HG03439 (cell line): ENCODE data around the gene ATP8A2.

Experiments used
- ATAC-seq: cut with Tn5 transposase; IDR thresholded peaks from one replicate; pipeline ENCODE4 v1.9.1; 2021; ENCODE audit warnings: mild to moderate bottlenecking, moderate library complexity; ENCODE audit not compliant: unreplicated experiment

ATP8A2 gene

DNA sequence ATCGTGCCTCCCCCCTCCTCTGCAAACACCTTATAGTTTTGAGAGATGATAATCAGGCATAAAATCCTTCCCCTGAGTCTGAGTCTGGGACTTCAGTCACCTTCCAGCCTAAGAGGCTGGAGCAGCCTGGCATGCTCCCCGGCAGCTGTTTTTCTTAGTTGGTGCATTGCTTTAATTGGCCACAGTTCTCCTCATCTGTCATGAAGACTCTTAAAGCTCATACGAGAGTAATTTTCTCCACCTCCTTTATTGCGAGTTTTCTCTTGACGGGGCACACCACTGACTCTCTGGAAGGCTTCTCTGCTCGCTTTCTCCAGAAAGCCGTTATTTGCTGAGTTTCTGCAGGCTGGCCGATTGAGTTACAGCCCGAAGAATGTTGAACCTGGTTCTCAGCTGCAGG, 310.5 kb downstream of the ATP8A2 start:
- no peak for ATAC-seq

DNA sequence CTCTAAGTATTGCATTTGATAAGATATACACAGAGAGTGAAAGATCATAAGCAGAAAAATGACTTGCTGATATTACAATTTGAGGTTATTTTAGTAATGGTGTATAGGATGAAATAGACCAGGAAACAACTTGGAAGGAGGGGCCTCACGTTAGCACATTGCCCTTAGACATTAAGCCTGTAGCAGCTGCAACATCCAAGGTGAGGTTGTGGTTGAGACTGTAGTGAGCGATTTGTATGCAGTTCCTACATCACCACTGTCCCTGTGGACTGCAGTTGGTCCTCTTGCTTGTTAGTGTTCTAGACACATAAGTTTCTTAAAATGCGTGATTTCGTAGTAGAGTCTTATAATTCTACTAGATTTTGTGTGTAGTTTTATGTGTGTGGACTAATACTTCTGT, 311.3 kb downstream of the ATP8A2 start:
- ATAC-seq, result no peak

DNA sequence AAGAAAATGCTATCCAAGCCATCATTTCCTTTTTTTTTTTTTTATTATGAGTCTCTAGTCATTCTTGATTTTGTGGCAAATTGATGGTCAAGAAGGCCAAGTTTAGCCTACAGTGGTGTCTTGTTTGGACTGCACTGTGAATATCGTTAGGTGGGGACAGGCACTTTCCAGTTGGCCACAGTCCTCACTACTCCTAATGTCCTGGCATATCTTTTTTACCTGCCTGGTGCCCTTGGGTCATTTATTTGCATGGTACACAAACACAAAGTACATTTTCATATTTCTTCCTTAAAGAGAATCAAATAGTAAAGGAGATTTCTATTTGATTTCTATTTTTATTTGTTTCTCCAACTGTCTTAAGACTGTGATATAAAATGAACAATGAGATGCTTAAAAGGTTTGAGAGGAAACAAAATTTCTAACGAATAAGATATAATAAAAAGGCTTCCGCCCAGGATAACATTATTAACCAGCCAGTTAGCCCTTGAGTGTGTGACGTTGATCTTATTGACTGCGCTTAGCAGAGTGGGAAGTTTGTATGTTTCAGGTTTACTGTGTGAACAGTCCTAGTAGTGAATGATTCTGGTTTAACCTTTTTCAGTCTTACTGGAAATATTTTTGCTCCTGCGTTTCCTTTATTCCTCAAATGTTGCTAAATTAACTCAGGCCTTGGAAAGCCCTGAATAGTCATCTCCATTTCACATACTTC, 312.0 kb downstream of the ATP8A2 start:
- no peak for ATAC-seq

DNA sequence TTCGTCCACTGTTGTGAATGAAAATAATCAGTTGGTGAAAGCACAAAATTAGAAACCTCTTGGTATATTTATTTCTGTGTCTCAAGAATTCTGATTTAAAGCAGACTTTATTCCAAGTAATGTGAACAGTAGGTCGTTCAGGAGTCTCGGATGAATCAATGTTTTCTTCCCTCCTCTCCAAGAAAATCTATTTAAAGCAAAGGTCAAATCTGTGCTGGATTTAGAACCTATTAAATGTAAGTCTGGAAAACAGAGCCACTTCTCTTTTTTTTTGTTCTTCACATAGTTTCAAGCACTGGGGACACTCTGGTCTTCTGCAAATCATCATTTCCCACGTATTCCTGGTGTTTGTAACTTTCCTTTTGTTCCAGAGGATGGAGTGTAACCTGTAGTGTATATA, 312.7 kb downstream of the ATP8A2 start:
- ATAC-seq, result no peak

DNA sequence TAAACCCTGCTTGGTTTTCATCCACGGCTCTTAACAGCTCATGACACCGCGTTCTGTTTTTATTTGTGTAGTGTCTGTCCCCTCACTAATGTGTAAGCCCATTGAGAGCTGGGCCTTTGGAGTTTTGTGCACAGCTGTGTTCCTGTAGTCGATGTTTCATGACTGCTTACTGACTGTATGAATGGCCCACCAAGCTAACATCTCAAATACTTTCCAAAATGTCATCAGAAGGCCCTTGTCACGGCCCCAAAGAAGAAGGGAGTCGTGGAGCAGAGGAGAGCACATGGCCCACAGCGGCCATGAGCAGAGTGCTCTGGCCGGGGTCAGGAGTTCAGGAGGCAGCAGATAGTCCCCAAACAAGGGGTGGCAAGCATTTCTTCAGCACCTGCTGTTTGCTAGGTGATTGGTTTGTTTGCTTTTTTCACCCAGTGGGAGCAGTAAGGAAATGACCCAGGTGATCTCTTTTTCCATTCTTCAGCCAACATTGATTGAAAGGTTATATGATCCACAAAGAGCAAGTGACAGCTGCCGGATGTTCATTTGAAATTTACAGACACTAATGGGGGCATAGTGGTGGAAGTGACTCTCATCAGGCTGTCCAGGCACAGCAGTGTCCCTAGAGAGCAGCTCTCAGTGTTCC, 315.2 kb downstream of the ATP8A2 start:
- no peak for ATAC-seq

DNA sequence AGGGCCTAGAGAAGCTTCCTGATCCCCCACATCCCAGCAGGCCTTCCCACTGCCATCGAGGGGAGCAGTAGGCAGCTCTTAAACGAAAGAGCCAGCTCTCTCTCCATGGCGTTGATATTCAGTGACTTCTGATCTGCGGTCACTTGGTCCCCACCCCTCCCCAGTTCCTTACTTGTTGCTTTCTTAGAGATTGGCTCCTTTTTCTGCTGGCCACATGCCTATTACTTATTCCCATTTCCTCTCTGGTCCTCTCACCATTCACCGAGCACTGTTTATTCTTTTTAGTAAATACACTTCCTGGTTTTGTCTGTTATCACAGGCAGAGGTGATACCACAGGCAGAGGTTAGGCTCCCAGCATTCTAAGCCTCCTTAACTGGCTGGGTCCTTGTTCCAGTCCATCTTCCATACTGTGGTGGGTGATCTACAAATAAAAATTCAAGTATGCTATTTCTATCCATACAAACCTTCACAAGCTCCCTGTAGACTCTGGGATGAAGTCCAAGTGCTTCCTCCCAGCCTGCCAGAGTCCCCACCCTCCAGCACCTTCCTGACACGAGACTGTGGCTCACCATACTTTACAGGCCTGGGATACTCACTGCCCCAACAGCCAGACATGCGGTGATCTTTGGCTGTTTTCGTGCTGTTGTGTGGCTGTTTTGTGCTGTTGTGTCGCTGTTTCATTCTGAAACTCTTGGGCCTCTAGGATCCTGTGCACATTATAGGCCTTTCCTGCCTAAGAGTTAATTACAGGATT, 315.9 kb downstream of the ATP8A2 start:
- ATAC-seq, result no peak

DNA sequence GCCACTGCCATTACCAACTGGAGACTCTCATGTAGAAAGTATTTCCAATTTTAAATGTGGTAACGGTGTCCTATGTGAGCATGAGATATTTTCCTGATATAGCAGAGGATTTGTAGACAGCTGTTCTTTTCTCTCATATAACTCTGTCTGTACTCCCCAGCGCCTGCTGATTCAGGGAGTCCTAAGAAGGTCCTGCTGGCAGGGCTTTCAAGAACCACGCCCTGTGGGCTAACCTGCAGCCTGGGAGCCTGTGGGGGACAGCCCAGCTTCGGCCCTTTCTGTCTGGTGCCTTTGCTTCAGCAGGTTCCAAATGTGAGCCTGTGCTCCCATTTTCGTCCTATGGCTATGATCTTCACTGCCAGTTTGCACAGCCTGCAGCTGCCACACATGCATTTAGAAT, 316.8 kb downstream of the ATP8A2 start:
- no peak for ATAC-seq

DNA sequence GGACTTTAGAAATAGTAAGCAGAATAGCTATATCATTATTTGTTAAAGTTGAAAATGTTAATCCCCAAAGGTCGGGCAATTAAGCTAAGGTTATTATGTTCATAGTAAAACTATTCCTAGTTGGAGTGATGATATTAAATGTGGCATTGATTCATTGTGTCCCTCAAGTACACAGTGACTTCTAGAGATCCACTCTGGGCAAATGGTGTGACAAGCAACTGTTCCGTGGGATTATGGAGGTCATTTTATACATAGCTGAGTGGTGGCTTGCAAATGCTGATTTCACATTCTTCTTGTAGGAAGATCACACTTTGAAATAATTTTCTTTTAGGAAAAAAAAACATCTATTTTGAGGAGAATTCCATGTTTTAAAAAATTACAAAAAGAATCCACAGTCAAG, 317.8 kb downstream of the ATP8A2 start:
- ATAC-seq, result no peak

DNA sequence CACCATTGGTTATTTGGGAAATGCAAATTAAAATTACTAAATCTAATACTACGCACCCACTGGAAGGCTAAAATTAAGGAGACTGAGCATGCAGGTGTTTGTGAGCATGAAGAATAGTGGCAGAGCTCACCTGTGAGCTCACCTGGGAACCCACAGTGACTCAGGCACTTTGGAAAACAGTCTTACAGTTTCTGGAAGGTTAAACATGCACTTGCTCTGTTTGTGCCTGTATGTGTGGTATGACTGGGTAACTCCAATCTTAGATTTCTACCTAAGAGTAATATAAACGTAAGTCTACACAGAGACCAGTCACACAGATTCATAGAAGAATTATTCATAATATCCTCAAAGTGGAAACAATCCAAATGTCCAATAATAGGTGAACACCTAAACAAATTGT, 318.8 kb downstream of the ATP8A2 start:
- no peak for ATAC-seq

DNA sequence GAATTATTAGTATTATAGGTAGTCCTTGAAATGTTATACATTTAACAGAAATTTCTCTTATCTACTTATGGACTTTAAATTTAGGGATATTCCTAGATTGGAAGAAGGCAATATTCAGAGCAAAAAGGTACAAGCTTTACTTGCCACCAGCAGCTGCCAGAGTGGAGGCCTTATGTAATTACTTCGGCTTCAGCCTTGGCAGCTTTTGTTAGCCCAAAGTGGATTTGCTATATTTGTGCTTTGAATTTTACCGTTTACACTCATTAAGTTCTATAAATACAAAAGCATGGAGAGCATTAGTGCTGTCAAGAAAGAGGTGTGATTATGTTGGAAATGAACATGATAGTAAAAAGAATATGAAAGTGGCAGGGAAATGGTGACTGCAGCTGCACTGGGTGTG, 319.9 kb downstream of the ATP8A2 start:
- no peak for ATAC-seq

DNA sequence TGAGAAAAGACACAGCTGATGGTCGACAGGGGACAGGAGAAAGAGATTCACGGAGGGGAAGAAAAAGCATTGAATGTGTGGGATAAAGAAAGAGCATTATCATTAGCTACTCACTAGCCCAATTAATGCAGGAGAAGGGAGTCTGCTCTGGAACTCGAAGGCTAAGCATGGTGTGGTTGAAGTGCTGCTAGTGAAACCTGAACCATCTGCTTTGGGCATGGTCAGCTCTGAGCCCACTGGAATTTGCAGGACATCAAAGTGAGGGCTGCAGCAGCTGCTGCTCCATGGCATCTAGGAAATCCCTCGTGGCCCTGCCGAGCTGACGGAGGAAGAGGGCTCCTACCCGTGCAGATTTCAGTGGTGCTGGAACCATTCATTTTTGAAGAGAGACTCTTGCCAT, 320.3 kb downstream of the ATP8A2 start:
- no peak for ATAC-seq

DNA sequence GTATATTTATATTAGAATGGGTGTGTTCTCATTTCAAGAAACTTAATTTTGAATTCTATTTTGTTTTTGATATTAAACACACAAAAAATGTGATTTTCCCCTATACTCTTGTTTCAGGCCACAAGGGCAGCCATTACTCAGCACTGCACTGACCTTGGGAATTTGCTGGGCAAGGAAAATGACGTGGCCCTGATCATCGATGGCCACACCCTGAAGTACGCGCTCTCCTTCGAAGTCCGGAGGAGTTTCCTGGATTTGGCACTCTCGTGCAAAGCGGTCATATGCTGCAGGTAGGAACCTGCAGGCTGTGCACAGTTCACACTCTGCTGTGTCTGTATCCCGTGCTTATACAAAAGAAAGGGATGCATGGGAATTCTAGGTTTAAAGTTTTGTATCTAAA, 327.3 kb downstream of the ATP8A2 start:
- ATAC-seq, result no peak

DNA sequence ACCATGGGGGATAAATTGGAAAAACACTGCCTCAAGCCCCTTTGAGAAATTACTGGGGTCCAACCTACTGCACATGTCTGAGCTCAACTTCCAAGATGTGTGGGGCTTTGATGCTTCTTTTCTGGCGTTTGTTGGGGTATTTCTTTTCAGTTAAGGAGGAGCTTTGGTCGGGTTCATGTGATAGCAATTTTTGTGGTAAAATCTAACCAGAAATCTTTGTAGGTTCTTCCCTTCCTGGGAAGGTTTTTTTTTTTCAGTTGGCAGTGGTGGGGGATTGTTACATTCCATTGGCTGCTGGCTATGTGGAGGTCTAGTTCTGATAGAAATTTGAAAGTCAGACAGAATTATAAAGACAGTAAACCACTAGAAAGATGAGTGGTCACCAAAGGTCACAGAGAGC, 327.8 kb downstream of the ATP8A2 start:
- ATAC-seq, result no peak

DNA sequence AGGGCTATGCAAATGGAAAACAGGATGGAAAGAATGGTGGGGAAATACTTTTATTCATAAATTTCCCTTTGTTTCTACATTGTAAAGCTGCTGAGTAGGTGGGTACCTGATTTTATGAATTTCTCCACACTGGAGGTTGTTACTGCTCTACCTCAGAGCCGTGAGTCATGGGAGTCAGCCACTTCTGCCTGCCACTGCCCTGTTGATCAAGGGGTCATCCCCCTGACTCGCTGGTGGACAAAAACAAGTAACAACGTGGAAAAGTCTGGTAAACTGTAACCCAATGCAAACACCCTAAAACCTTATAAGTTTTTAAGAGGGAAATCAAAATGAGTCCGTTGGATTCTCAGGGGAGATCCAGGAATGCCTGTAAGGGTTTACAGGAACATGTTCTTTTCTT, 329.5 kb downstream of the ATP8A2 start:
- no peak for ATAC-seq

DNA sequence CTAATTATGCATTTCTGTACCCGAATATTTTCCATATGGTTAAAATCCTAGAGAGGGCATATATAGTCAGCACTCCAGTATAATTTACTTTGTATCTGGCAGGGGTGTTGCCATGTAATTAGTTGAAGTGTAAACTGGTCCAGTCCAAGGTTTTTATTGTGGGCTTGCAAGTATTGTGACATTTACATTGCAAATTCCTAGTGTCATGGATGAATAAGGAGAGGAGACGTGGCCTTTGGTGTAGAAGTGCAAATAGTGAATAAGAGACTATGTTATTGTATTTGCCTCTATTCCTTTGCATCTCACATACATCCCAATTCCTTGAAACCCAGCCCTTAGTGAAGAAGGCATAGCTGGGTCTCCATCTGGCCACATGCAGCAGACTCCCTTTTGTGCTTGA, 330.6 kb downstream of the ATP8A2 start:
- ATAC-seq, result no peak

DNA sequence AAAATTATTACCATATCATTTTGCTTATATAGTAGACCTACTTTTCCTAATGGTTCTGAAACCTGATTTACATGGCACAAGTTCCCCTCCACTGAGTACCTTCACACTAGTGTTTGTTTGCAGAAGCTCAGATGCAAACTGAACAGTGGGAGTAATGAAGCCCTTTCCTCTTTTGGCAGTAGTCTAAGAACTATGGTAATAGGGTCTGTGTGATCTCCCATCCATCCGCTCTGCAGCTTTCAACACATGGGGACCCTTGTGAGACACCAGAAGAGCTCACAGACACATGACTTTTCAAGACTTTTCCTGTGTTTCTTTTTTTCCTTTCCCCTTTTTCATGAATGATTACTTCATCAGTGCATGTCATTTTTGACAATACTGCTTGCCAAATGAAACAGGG, 336.0 kb downstream of the ATP8A2 start:
- no peak for ATAC-seq

DNA sequence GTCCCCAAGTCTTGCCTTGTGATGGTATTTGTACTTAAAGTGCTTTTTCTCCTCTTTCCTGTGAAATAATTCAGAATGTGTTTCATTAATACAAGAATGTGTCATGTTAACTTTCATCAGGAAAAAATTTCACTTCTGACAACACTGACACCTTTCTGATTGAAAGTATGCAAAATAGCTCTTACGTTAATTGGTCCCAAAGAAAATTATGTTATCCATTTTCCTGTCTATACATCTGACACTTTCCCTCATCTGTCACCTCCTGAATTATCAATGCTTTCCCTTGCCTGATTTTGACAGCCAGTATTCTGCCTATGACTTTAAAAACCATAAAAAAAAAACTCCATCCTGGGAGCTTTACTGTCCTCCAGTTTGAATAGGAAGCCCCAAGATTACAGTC, 336.5 kb downstream of the ATP8A2 start:
- no peak for ATAC-seq

DNA sequence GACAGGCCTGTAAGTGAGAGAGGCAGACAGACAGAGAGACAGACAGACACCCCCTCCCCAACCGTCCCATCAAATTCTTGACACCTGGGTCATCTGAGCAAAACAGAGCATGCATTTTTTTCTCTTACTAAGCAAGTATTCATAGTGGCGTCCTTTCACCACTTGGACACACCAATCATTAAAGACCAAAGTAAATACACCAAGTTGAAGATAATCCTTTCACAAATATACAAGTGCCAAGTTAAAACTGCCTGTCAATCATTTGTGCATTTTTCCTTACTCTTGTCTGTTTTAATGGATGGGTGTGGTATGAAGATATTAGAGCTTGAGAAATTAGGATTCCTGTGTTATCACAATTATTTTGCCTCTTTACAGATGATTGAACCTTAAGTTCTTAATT, 337.3 kb downstream of the ATP8A2 start:
- ATAC-seq, result no peak

DNA sequence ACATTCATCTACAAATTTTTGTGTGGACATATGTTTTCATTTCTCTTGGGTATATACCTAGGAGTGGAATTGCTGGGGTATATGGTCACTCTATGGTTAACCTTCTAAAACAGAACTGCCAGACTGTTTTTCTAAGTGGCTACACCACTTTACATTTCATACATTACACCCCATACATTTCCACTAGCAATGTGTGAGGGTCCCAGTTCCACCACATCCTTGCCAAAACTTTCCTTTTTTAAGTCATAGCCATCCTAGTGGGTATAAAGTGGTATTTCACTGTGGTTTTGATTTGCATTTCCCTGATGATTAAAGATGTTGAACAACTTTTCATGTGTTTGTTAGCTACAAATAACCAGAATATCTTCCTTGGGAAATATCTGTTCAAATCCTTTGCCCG, 344.0 kb downstream of the ATP8A2 start:
- no peak for ATAC-seq

DNA sequence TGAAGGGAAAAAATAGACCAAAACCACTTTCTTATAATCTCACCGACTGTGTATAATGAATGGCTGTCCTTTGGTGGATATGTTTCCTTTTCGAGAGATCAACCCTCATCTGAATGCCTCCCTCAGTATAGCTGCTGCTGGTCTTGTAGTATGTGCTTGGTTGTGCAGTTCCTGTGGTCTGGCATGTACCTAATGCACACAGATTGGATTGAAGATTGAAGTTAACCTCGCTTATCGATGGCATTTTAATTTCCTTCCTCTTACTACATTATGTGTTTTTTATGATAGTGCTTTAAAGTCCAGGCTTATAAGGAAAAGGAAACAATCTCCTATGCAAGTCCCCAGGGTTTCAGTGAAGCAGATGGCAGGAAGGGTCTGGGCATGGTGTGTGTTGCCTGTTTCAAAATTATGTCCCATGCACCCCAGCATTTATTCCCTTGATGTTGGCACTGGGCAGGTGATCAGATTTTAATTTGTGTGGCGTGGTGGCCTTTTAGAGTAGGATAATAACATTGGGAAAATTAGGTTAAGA, 346.0 kb downstream of the ATP8A2 start:
- no peak for ATAC-seq

DNA sequence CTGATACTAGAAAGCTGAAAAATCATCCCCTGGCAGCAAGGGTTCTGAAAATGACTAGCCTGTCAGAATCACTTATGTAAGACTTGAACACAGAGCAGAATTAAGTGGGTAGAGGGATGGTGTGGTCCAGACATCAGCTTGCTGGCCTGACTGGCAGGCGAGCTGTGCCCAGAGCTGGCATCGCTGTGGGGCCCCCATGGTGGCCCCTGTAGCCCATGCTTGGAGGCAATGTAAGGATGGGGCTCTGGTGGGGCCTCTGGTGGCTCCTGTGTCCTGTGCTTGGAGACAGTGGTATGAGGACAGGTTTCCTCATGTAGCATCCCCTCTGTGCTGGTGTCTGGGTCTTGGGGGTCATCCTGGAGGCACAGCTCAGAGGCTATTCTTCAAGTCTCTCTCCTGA, 347.9 kb downstream of the ATP8A2 start:
- ATAC-seq, result no peak

DNA sequence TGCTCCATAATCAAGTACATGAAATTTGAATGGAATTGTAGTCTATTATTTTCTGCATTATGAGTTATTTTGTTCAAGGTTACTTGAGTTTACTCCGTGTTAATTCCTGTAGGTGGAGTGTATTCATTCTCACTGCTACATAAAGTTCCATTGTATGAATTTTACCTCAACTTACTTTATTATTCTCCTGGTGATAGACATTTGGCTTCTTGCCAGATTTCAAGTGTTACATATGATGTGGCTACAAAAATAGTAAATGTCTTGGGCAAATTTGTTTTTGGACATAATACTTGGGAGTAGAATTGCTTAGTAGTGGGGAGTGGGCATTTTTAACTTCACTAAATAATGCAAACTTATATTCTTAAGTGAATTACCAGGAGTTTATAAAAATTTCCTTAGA, 351.1 kb downstream of the ATP8A2 start:
- no peak for ATAC-seq
